SU-DHL-6 (cell line): ENCODE results near the gene CCDC187.

Experiments used
- H2AFZ ChIP-seq: fragments of 200-600 bp; sonication (generic); 2 replicates; pipeline ENCODE4 v1.6.1; 2014; ENCODE audit warnings: low read depth, mild to moderate bottlenecking, moderate library complexity, mixed read lengths, antibody characterized with exemption, low read length; ENCODE audit not compliant: severe bottlenecking
- H3F3A ChIP-seq: fragments of 200-600 bp; shearing (Covaris generic); 2 replicates; pipeline ENCODE4 v1.6.0; 2016; ENCODE audit warnings: antibody characterized with exemption, mild to moderate bottlenecking; ENCODE audit not compliant: insufficient read depth
- H3K27ac ChIP-seq: fragments of 200-600 bp; sonication (generic); 2 replicates; pipeline ENCODE4 v1.5.1; 2016; ENCODE audit warnings: low read depth, mild to moderate bottlenecking, low read length, moderate library complexity, mixed read lengths
- H3K27me3 ChIP-seq: fragments of 200-600 bp; sonication (generic), shearing (Covaris generic); 2 replicates; pipeline ENCODE4 v1.6.0; 2014; ENCODE audit warnings: mild to moderate bottlenecking, low read length
- H3K36me3 ChIP-seq: fragments of 200-600 bp; sonication (generic); 2 replicates; pipeline ENCODE4 v1.6.1; 2014; ENCODE audit warnings: mild to moderate bottlenecking, low read length, mixed read lengths
- H3K4me2 ChIP-seq: fragments of 300-600, 200-600 bp; shearing (Covaris generic), sonication (generic); 2 replicates; pipeline ENCODE4 v1.6.0; 2014; ENCODE audit warnings: low read length, low read depth, mild to moderate bottlenecking; ENCODE audit not compliant: poor library complexity, severe bottlenecking
- H3K4me3 ChIP-seq: fragments of 200-600 bp; sonication (generic); 2 replicates; pipeline ENCODE4 v1.5.1; 2014; ENCODE audit warnings: antibody characterized with exemption, low read length, mild to moderate bottlenecking, mixed read lengths; ENCODE audit not compliant: insufficient read depth, poor library complexity, severe bottlenecking
- H3K79me2 ChIP-seq: fragments of 200-600 bp; sonication (generic); 2 replicates; pipeline ENCODE4 v1.6.1; 2014; ENCODE audit warnings: mild to moderate bottlenecking, low read length, moderate library complexity; ENCODE audit not compliant: insufficient read depth
- H3K9ac ChIP-seq: fragments of 200-600 bp; sonication (generic); 2 replicates; pipeline ENCODE4 v1.7.0; 2014; ENCODE audit warnings: mild to moderate bottlenecking, low read length
- H3K9me2 ChIP-seq: fragments of 200-600 bp; sonication (generic); replicated peaks from 2 replicates; pipeline ENCODE4 v1.6.1; 2014; ENCODE audit warnings: low read length; ENCODE audit not compliant: insufficient read depth
- H3K9me3 ChIP-seq: fragments of 200-600 bp; sonication (generic); 2 replicates; pipeline ENCODE4 v1.6.1; 2014; ENCODE audit warnings: low read length, mixed read lengths; ENCODE audit not compliant: insufficient read depth
- H4K20me1 ChIP-seq: fragments of 200-600 bp; sonication (generic); 2 replicates; pipeline ENCODE4 v1.6.1; 2014; ENCODE audit warnings: low read depth, mild to moderate bottlenecking, antibody characterized with exemption, low read length, moderate library complexity, mixed read lengths
- CTCF ChIP-seq: fragments of 200-600 bp; sonication (generic); IDR thresholded peaks from one replicate; pipeline ENCODE4 v1.5.1; 2017; ENCODE audit warnings: antibody characterized with exemption, mild to moderate bottlenecking, low read length, moderate library complexity; ENCODE audit not compliant: insufficient read depth, poor library complexity, severe bottlenecking
- EZH2phosphoT487 ChIP-seq: fragments of 200-600 bp; sonication (generic), shearing (Covaris generic); conservative IDR thresholded peaks from 2 replicates; pipeline ENCODE4 v1.6.1; 2018; ENCODE audit warnings: mild to moderate bottlenecking, antibody characterized with exemption, low read length, moderate library complexity, mixed read lengths

Gene CCDC187

GRCh38 chr9:136294437-136294836 is 9.5 kb downstream of the CCDC187 start:
- no peaks in the 10 kb centered on the region for H3K36me3 ChIP-seq
- no peak overlapping the region for H2AFZ ChIP-seq
- no peak overlapping the region for H3K9ac ChIP-seq
- no peaks in the 10 kb centered on the region for H3K27me3 ChIP-seq
- no peaks in the 10 kb centered on the region for H3F3A ChIP-seq
- no peak overlapping the region for H3K4me2 ChIP-seq
- no peaks in the 10 kb centered on the region for H4K20me1 ChIP-seq
- no peaks in the 10 kb centered on the region for H3K79me2 ChIP-seq
- no peak overlapping the region for H3K27ac ChIP-seq
- H3K9me3 ChIP-seq: no peaks in the 10 kb centered on the region; the same call in 1 of the 2 replicates
- no peaks in the 10 kb centered on the region for H3K9me2 ChIP-seq
- TF ChIP-seq EZH2phosphoT487 (no peak), CTCF (no peak)
- no peak overlapping the region for H3K4me3 ChIP-seq

- Histone ChIP-seq H3K9me2 (no peaks in the 10 kb centered on the region), H3K27me3 (no peaks in the 10 kb centered on the region), H3K9ac (no peak overlapping the region), H4K20me1 (no peaks in the 10 kb centered on the region), H2AFZ (no peak overlapping the region), H3K36me3 (no peaks in the 10 kb centered on the region), H3F3A (no peaks in the 10 kb centered on the region), H3K79me2 (no peaks in the 10 kb centered on the region), H3K27ac (no peak overlapping the region), H3K4me2 (no peak overlapping the region), H3K9me3 (no peaks in the 10 kb centered on the region; the same call in 1 of the 2 replicates), H3K4me3 (no peak overlapping the region)
- TF ChIP-seq EZH2phosphoT487: no peak
- no peak for TF ChIP-seq CTCF
Measured at GRCh38 chr9:136293476-136294077, 10.3 kb downstream of the CCDC187 start.

GRCh38 chr9:136292591-136293448 is 11.1 kb downstream of the CCDC187 start:
- Histone ChIP-seq H3K9me2 (no peaks in the 10 kb centered on the region), H3K4me2 (no peak overlapping the region)

More at GRCh38 chr9:136292591-136293448, 11.1 kb downstream of the CCDC187 start:
- H3K27me3 ChIP-seq: no peaks in the 10 kb centered on the region
- H2AFZ ChIP-seq: no peak overlapping the region
- no peaks in the 10 kb centered on the region; the same call in 1 of the 2 replicates for H3K9me3 ChIP-seq
- no peaks in the 10 kb centered on the region for H3K79me2 ChIP-seq
- no peaks in the 10 kb centered on the region for H3K36me3 ChIP-seq
- no peak overlapping the region for H3K9ac ChIP-seq
- TF ChIP-seq CTCF (no peak), EZH2phosphoT487 (no peak)
- no peaks in the 10 kb centered on the region for H3F3A ChIP-seq
- H4K20me1 ChIP-seq: no peaks in the 10 kb centered on the region
- H3K27ac ChIP-seq: no peak overlapping the region
- no peak overlapping the region for H3K4me3 ChIP-seq
